Activated T-helper 1 cell treated with Interleukin-2 at 50 U/mL for 16 hours (primary cell): ENCODE results near the gene IL1R1.
"Not testable (repeated sequence)": the region's sequence is repeated elsewhere in the genome, so short reads cannot be mapped to it uniquely, and the experiment has no call there.

Source experiments
- DNase-seq: peaks from one replicate; pipeline ENCODE4 v3.0.0-alpha.2; 2020; ENCODE audit warnings: low read depth

IL1R1 gene, protein sequence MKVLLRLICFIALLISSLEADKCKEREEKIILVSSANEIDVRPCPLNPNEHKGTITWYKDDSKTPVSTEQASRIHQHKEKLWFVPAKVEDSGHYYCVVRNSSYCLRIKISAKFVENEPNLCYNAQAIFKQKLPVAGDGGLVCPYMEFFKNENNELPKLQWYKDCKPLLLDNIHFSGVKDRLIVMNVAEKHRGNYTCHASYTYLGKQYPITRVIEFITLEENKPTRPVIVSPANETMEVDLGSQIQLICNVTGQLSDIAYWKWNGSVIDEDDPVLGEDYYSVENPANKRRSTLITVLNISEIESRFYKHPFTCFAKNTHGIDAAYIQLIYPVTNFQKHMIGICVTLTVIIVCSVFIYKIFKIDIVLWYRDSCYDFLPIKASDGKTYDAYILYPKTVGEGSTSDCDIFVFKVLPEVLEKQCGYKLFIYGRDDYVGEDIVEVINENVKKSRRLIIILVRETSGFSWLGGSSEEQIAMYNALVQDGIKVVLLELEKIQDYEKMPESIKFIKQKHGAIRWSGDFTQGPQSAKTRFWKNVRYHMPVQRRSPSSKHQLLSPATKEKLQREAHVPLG

DNA sequence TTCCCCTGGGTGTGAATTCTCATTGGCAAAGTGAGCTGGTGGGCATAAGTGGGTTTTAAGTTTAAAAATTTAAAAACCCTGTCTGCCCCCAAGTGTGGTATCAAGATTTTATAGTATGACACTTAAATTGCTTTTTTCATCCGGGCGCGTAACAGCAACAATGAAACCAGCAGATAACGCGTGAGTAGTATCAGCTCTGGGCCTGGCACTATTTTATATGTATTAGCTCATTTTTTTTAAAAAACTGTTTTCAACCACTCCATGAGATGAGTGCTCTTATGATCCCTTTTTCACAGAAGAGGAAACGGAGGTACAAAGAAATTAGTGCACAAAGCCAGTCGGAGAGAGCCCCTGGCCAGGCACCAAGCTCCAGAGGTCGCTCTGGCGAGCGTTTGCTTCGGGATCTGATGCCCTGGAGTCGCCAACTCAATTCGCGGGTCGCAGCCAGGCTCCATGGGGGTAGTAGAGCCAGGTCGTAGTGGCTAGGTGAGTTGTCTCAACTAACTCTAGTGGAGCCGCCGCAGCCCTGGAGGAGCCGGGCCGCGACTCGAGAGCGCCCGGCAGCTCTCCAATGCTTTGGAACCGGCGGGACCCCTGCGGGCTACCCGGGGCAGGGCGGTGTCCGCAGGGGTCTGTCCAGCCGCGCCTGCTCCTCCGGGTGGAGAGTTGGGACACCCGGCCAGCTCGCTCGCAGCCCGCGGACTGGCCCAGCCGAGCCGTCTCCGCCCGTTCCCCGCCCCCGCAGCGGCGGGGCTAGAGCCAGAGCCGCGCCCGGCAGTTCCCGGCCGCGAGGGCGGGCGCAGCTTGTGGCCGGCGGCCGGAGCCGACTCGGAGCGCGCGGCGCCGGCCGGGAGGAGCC is at the start of gene IL1R1:
TSS of gene IL1R1 (plus strand) at position 777 of the 859 bp plus-strand sequence. CDS start 14,979 bp downstream, outside the sequence.
- DNase-seq: no peak

DNA sequence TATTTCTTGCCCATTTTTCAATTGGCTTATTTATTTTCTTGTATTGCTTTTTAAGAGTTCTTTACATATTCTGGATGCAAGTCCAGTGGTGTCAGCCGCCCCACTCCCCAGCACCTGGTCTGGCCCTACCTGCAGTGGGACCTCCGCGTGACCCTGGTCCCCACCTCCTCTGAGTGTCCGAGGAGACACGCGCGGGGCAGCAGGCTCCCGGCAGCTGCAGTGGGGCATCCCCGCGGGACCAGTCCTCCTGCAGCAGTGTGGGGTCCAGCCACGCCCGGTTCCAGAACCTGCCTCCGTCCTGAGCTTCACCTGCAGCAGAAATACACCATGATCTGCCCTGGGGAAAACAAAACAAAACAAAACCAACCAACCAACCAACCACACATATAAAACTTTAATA is 48.9 kb upstream of the IL1R1 start:
- DNase-seq: no peak

DNA sequence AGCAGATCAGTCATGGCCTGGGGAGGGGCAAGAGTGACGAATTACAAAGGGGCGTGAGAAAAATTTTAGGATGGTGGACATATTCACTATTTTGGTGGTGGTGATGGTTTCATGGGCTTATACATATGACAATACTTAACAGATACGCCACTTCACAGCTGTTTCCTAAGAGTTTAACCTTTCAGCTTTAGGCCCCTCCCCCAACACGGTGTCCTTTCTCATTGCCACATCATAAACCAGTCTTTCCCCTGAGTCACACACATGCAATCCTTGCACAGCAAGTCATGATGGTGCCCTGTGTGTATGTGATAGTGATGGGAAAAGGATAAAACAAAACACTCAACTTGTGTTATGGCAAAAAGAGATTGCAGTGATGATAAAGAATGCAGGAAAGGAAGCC is 47.6 kb upstream of the IL1R1 start:
- no peak for DNase-seq

DNA sequence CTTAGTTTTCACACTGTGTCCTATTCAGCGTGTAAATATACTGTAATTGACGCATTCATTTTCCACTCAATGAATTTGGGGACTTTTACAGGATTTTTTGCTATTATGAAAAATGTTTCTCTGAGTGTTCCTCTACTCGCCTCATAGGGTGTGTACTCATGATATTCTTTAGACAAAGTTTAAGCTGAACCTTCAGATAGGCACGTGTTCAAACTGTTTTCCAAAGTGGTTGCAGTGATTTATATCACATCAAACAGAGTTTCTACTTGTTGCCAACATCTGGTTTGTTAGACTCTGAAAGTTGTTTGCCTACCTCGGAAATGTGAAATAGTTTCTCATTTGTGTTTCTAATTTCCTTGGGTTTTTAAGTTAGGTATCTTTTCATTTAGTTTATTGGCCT is 46.4 kb upstream of the IL1R1 start:
- no peak for DNase-seq

DNA sequence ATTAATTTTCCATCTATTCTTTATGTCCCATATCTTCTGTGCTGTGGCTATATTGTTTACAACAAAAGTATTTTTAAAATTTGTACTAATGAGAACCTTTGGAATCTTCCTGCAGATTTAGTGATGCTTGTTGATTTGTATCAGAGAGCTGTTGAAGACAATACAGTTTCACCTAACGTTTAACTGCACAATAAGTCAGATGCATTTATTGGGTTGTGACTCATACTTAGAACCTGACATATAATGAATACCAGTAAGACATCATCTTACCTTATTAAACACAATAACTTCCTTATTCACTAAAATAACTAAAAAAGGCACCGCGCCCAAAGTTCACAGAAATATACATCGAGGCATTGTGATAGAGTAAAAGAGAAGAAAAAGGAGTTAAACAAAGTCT is 43.8 kb upstream of the IL1R1 start:
- DNase-seq: no peak

DNA sequence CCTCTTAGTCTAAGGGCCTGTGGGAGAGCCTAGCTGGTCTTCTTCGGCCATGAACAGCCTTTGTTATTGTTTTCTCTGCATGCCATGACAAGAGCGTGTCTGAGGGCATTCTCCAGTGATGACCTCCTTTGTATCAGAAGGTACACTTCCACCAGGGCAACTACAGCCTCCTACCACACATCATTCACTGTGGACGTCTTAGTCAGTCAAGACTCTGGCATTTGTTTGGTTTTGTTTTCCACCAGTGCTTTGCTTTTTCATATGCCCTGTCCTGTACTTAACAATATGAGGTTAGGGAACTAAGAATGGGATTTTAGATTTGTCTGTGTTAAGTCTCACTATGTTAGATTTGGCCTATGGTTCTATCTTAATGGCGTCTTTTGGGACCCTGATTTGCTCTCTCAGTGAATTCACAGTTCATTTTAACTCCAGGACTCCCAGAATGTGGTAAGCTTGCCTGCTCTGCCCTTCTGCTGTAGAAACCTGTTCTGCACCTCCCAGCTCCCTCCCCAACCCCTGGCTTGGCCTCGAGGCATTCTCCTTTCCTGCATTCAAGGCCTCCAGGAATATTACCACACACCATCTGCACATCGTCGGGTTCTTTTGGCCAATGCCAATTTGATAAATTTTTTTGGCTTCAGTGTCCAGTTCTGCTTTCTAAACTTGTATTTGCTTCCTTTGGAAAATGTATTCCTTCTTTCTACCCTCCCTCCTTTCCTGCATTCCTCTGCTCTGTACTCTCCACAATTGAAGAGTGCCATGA is 42.8 kb upstream of the IL1R1 start:
- DNase-seq: no peak

DNA sequence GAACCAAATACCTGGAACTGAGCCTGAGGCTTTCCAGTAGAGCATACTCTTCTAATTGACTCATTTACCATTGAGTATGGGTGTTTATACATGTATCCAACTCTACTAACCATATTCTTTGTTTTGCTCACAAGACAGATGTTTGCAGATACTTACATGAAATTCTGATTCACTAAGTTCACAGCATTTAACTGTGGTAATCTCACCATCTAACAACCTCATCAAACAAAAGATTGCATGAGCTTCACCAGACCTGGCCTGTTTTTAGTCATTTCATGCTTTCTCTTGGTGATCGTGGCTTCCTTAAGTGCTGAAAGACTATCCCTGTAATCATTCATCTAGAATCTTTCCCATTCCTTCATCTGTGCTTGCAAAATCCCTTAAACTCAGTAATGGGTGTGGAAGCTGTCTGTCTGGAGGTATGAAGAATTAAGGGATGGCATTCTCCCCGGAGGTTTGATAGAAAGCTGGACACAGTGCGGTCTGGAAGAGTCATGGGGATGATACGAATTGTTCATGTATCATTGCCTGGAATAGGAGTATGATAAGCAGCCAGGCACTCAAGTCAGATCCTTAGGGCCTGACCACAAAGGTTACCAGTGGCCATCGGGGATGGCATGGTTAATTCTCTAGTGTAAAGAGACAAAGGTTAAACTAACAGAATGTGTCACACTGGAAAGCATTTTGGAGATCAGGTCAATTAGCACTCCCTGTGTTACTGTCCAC is 42.0 kb upstream of the IL1R1 start:
- no peak for DNase-seq

DNA sequence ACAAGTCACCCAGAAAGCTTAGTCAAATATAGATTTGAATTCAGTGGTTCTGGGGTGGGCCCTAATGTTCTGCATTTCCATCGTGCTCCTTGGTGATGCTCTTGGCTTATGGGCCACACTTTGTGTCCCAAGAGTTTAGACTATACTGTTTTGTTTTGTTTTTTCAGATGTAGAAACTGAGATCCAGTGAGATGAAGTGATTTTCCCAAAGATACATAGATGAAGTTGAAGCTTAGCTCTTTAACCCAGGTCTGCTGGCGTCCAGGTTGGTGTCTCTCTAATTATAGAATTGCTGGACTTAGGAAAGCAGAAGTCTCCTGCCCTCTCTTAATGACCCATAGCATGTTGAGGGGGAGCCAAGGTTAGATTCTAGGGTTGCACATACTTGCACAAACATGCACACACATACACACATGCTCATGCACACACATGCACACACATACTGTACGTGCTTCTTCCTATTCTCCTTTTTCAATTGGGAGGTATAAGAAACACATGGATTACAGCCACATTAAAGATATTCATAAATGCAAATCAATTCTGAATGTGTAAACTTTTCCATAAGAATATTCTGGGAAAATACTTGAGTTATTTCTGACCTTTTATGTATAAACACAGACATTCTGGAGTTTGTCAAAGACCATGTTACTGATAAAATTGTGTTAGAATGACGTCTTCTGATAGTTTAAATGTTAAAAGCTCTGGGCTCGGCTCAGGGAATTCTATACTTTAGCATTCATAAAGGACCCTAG is 41.3 kb upstream of the IL1R1 start:
- DNase-seq: no peak

DNA sequence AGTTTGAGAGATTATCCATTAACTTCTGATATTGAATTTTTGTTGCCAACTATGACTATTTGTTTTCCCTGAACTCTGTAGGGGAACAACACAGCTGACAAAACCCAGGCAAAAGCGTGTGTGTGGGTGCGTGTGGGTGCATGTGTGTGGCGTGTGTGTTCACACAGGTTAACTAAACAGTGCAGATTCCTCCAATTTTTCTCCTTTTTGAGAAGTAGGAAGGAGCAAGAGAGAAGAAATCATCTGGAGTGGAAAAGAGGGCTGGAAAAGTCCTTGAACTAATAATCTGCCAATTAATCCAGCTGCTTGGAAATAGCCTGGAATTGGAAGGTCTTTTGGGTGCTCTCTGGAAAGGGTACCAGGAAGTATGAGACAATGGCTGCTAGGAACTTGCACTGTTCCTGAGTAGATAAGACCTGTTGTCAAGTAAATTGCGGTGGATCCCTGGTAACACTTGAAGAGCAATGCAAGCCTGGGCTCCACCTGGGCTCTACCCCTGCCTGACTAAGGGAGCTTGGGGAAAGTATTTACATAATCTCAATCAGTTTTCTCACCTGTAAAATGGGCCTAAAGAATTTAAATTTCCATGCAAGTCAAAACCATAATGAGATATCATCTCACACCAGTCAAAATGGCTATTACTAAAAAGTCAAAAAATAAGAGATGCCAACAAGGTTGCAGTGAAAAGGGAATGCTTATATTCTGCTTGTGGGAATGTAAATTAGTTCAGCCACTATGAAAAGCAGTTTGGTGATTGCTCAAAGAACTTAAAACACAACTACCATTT is 40.5 kb upstream of the IL1R1 start:
- no peak for DNase-seq

DNA sequence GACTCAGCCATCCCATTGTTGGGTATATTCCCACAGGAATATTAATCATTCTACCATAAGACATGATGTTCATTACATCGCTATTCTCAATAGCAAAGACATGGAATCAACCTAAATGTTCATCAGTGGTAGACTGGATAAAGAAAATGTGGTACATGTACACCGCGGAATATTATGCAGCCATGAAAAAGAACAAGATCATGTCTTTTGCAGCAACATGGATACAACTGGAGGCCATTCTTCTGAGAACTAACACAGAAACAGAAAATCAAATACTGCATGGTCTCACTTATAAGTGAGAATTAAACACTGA is 40.0 kb upstream of the IL1R1 start:
- not testable (repeated sequence) for DNase-seq

DNA sequence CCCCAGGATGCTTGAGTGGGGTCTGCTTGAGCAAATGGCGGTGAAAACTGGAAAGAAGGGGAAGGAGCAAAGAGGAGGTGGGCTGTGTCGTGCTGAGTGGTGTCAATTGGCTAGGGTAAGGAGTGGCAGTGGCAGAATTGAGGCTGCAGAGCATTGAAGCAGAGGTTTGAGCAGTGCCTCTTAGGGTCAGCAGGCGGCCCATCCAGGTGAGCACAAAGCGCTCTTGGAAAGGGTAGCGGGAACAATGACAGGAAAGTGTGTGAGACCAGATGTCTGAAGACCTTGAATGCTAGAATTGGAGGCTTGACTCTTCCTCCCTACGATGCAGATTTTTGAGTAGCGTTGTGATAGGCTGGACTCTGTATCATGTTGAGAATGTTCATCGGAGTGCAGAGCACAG is 39.3 kb upstream of the IL1R1 start:
- no peak for DNase-seq

DNA sequence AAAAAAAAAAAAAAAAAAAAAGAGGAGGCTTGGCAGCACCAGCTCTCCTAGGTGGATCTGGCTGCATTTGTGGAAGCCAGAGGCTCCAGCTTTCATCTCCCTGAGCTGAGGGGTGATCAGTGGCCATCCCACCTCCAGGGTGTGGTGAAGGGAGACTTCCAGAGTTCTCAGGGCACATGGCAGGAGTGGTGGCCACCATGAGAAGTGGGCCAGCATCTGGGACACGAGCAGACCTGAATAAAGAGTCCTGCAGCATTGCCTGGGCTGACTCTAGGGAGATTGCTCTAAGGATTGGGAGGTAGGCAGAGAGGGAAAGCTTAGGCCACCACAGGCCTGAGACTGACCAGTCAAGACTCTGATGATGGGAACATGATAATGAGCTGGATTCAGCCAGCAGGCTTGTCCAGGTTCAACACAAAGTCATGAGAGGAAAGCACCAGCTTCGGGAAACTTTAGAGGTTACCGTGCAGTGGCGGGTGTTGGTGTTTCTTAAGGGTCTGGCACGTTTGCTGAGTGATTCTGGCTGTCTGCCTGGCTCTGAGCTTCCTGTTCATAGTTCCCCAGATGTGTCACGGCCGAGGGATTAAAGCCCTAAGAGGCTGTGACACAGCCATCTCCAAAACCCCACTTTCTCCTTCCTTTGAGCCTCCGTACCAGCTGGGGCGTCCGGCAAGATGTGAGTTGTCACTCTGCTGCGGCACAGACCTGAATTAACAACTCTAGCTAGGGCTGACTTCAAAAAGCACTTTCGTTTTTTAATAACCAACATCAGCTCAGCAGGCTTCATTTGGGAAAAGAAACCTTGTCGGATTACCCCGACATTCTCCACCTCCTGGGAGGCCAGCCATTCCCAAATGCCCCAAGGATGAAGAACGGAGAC is 38.3 kb upstream of the IL1R1 start:
- DNase-seq: no peak

DNA sequence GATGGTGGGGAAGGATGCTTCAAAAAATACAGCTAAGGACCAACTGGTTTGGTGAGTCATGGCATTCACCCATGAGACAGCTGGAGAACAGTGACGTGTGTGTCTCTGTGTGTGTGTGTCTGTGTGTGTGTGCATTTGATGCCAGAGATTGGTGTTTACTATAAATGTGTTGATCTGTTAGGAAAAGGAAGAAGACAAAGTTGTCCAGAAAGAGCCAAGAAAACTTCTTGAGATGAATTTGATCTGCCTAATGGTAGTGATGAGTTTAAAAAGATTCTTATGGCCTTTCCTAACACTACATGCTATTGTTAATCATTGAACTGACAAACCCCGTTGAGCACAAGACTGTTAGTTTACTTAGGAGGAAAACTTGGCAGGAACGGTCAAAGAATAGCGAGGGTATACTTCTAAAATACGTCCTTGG is 36.4 kb upstream of the IL1R1 start:
- DNase-seq: no peak

DNA sequence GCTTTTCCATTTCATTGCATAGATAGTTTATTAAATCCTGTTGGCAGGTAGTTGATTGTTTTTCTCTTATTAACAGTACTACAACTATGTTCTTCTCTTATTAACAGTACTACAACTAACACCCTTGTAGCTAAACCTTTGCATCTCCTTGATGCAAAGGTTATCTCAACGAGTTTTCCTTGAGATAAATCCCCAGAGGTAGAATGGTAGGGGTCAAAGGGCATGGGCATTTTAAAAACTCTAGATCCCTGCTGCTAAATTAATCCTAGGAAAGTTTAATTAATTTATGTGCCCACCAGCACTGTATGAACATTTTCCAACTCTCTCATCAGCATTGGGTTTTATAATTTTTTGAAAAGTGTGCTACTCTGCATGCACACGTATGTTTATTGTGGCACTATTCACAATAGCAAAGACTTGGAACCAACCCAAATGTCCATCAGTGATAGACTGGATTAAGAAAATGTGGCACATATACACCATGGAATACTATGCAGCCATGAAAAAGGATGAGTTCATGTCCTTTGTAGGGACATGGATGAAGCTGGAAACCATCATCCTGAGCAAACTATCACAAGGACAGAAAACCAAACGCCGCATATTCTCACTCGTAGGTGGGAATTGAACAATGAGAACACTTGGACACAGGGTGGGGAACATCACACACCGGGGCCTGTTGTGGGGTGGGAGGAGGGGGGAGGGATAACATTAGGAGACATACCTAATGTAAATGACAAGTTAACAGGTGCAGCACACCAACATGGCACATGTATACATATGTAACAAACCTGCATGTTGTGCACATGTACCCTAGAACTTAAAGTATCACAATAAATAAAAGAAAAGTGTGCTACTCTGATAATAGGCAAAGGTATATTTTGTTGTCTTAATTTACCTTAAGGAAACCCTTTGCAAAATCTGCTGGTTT is 35.5 kb upstream of the IL1R1 start:
- DNase-seq: not testable (repeated sequence)

DNA sequence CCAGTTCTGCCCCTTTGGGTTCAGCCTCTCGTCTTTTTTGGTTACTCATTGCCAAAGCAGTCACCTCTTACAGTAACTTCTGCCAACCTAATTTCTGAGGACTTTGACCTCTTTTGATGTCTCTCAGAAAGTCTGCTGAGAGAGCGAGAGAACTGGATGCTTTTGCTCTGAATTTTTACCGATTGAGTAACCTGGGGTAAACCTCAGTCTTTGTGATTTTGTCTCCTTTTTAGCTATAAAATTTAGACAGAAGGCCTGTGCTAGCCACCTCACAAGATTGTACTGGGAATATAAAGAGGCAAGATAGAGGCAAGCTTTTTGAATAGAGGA is 34.8 kb upstream of the IL1R1 start:
- no peak for DNase-seq

DNA sequence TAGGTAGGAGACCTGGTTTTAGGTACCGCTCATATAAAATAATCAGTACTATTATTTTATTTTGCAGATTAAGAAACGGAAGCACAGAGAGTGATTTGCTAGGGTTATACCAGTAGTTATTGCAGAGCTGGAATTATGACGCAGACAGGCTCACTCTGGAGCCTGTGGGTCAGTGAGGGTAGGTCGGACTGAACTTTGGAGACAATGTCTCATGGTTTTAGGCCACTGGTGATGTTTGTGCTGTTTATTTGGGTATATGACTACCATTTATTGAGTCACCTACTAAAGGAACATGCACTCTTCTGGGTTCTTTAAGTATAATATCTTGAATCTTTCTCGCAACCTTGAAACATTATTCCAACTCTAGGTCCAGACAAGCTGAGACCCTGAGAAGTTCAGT is 33.5 kb upstream of the IL1R1 start:
- DNase-seq: no peak

DNA sequence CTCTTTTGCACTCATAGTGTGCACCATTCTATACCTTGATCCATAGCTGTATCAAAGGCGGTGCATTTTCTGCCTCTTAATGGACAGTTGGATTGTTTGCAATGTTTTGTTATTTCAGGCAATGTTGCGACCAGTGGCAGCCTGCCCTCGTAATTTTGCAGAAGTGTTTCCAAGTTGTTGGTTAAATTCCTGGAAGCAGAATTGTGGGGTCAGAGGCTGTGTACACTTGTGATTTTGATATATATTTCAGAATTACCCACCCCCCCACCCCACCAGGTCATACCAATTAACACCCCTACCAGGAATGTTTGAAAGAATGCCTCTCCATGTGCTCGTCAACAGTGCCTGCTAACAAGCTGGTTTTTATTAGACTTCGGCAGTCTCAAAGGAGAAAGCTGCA is 32.4 kb upstream of the IL1R1 start:
- DNase-seq: no peak
